Measurements from ENCODE around the gene CTNS.

The CTNS gene

DNA sequence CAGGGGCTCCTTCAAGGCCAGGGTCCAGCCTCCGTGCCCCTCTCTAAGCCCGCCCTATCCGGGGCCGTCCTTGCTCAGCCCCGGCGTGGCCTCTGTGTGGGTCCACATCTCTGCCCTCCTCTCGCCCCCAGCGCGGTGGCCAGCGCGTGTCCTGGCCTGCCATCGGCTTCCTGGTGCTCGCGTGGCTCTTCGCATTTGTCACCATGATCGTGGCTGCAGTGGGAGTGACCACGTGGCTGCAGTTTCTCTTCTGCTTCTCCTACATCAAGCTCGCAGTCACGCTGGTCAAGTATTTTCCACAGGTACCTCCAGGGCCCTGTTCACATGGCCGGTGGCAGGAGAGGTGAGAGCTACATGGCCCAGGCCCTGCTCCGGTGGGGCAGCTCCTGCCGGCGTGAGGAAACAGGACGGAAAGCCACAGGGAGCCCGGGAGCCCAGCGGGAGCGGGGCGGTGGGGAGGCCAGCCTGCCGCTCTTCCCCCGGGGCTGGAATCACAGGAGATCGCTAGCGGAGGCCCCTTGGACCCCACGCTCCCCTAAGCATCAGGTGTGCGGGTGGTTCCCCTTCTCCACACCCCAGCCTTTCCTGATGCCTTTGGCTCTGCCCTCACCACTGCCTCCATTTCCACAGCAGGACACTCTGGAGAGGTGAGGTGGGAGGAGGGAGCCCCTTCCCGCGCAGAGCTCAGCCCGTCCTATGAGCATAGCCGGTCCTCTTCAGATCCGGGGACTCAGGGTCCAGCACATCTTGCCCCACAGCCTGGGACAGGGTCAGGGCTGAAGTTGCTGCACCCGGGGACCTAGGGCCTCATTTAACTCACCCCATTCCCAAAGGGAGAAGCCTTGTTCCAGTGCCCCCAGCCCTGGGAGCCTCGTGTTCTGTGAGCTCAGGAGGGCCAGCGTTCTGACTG is 21.6 kb downstream of the CTNS start:
- Histone ChIP-seq H3K27ac (ENCODE audit: insufficient read depth in 1 of 2, low read depth in 1 of 2, low read length in 2 of 2, poor library complexity in 1 of 2, severe bottlenecking in 2 of 2) (no peak overlapping the region), H3K36me3 (ENCODE audit: control insufficient read depth in 4 of 4, insufficient read depth in 4 of 4, low read length in 3 of 4) (peaks cover 0 to 24% (median 9%) of the 10 kb centered on the region in 4 experiments), H3K4me1 (ENCODE audit: control extremely low read depth in 1 of 4, control insufficient read depth in 4 of 4, insufficient read depth in 4 of 4, low read length in 3 of 4) (no peaks in the 10 kb centered on the region), H3K4me3 (ENCODE audit: control insufficient read depth in 1 of 7, extremely low read depth in 1 of 7, insufficient read depth in 4 of 7, low read depth in 2 of 7, low read length in 6 of 7) (no peak overlapping the region), H3K27me3 (replicated peaks in 2 of 5; ENCODE audit: control insufficient read depth in 4 of 5, insufficient read depth in 5 of 5, low read length in 4 of 5) (no peaks in the 10 kb centered on the region), H3K9me3 (ENCODE audit: control extremely low read depth in 1 of 5, control insufficient read depth in 4 of 5, insufficient read depth in 2 of 5, low read depth in 1 of 5, low read length in 4 of 5) (no peaks in the 10 kb centered on the region)
- 95% methylated on average over 36 of the region's 42 CpGs for WGBS (ENCODE audit: insufficient coverage)
- CTCF ChIA-PET = interaction anchor here (0.7 to 1.3 kb wide), 3 partner anchors 8 to 10 kb away, joined by 3 to 7 read pairs (median 5); no protein-coding TSS in a partner anchor
- POLR2A ChIA-PET = interaction anchor here (1.1 kb wide), 1 partner anchor 11 kb away, joined by 3 read pairs; no protein-coding TSS in a partner anchor
- no peak for DNase-seq

DNA sequence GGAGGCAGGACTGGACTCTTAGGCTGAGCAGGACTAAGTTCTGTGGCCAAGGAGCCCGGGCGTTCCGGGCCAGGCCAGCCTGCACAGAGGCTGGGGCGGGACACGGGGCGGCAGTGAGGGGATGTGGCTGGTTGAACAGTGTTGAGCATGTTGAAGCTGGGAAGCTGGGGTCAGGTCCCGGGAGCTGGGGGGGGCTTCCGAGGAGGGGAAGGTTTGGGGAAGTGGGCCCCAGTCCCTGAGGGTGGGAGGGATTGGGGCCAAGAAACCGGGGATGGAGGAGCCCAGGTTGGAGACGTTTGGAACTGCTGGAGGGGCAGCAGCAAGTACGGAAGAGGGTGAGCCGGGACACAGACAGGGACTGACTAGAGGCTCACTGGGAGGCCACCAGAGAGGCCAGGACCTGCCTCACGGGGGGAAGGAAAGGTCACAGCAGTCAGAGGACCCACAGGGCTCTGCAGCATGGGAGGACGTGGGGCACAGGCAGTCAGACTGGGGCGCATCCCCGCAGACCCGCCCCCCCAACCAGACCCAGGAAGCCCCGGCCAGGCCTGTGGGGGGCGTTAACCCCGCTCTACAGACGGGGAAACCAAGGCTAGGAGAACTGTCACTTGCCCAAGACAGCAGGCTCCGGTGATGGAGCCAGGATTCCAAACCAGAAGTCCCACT is 22.4 kb downstream of the CTNS start:
- ChIA-PET POLR2A (interaction anchor here (1.1 kb wide), 1 partner anchor 10 kb away, joined by 3 read pairs; no protein-coding TSS in a partner anchor), CTCF (interaction anchor here (1.0 to 1.3 kb wide), 2 partner anchors 9 to 11 kb away, joined by 5 to 7 read pairs; no protein-coding TSS in a partner anchor)
- no peaks in the 10 kb centered on the region for H3K27me3 ChIP-seq (replicated peaks in 2 of 5; ENCODE audit: control insufficient read depth in 4 of 5, insufficient read depth in 5 of 5, low read length in 4 of 5)
- WGBS (ENCODE audit: insufficient coverage) = 94% methylated on average over 19 of the region's 22 CpGs
- DNase-seq = no peak
- peaks cover 0 to 24% (median 14%) of the 10 kb centered on the region in 4 experiments for H3K36me3 ChIP-seq (ENCODE audit: control insufficient read depth in 4 of 4, insufficient read depth in 4 of 4, low read length in 3 of 4)
- no peak overlapping the region for H3K27ac ChIP-seq (ENCODE audit: insufficient read depth in 1 of 2, low read depth in 1 of 2, low read length in 2 of 2, poor library complexity in 1 of 2, severe bottlenecking in 2 of 2)
- no peaks in the 10 kb centered on the region for H3K4me1 ChIP-seq (ENCODE audit: control extremely low read depth in 1 of 4, control insufficient read depth in 4 of 4, insufficient read depth in 4 of 4, low read length in 3 of 4)
- no peak overlapping the region for H3K4me3 ChIP-seq (ENCODE audit: control insufficient read depth in 1 of 7, extremely low read depth in 1 of 7, insufficient read depth in 4 of 7, low read depth in 2 of 7, low read length in 6 of 7)
- no peaks in the 10 kb centered on the region for H3K9me3 ChIP-seq (ENCODE audit: control extremely low read depth in 1 of 5, control insufficient read depth in 4 of 5, insufficient read depth in 2 of 5, low read depth in 1 of 5, low read length in 4 of 5)

GRCh38 chr17:3659541-3660111 is 23.1 kb downstream of the CTNS start:
- WGBS (ENCODE audit: insufficient coverage) = 97% methylated on average over 18 of the region's 22 CpGs
- Histone ChIP-seq H3K27ac (ENCODE audit: insufficient read depth in 1 of 2, low read depth in 1 of 2, low read length in 2 of 2, poor library complexity in 1 of 2, severe bottlenecking in 2 of 2) (no peak overlapping the region), H3K4me1 (ENCODE audit: control extremely low read depth in 1 of 4, control insufficient read depth in 4 of 4, insufficient read depth in 4 of 4, low read length in 3 of 4) (no peaks in the 10 kb centered on the region), H3K4me3 (ENCODE audit: control insufficient read depth in 1 of 7, extremely low read depth in 1 of 7, insufficient read depth in 4 of 7, low read depth in 2 of 7, low read length in 6 of 7) (no peak overlapping the region), H3K9me3 (ENCODE audit: control extremely low read depth in 1 of 5, control insufficient read depth in 4 of 5, insufficient read depth in 2 of 5, low read depth in 1 of 5, low read length in 4 of 5) (no peaks in the 10 kb centered on the region), H3K27me3 (replicated peaks in 2 of 5; ENCODE audit: control insufficient read depth in 4 of 5, insufficient read depth in 5 of 5, low read length in 4 of 5) (no peaks in the 10 kb centered on the region), H3K36me3 (ENCODE audit: control insufficient read depth in 4 of 4, insufficient read depth in 4 of 4, low read length in 3 of 4) (peaks cover 0 to 24% (median 16%) of the 10 kb centered on the region in 4 experiments)
- no peak for DNase-seq
- ChIA-PET POLR2A (no interaction called here), CTCF (no interaction called here)

GRCh38 chr17:3660311-3660891 is 23.8 kb downstream of the CTNS start:
- Histone ChIP-seq H3K36me3 (ENCODE audit: control insufficient read depth in 4 of 4, insufficient read depth in 4 of 4, low read length in 3 of 4) (peaks cover 0 to 24% (median 16%) of the 10 kb centered on the region in 4 experiments), H3K4me1 (ENCODE audit: control extremely low read depth in 1 of 4, control insufficient read depth in 4 of 4, insufficient read depth in 4 of 4, low read length in 3 of 4) (no peaks in the 10 kb centered on the region), H3K9me3 (ENCODE audit: control extremely low read depth in 1 of 5, control insufficient read depth in 4 of 5, insufficient read depth in 2 of 5, low read depth in 1 of 5, low read length in 4 of 5) (no peaks in the 10 kb centered on the region), H3K27me3 (replicated peaks in 2 of 5; ENCODE audit: control insufficient read depth in 4 of 5, insufficient read depth in 5 of 5, low read length in 4 of 5) (no peaks in the 10 kb centered on the region), H3K4me3 (ENCODE audit: control insufficient read depth in 1 of 7, extremely low read depth in 1 of 7, insufficient read depth in 4 of 7, low read depth in 2 of 7, low read length in 6 of 7) (no peak overlapping the region), H3K27ac (ENCODE audit: insufficient read depth in 1 of 2, low read depth in 1 of 2, low read length in 2 of 2, poor library complexity in 1 of 2, severe bottlenecking in 2 of 2) (no peak overlapping the region)
- WGBS (ENCODE audit: insufficient coverage) = 95% methylated on average over 23 of the region's 23 CpGs
- CTCF ChIA-PET = no interaction called here
- POLR2A ChIA-PET = no interaction called here
- no peak for DNase-seq

DNA sequence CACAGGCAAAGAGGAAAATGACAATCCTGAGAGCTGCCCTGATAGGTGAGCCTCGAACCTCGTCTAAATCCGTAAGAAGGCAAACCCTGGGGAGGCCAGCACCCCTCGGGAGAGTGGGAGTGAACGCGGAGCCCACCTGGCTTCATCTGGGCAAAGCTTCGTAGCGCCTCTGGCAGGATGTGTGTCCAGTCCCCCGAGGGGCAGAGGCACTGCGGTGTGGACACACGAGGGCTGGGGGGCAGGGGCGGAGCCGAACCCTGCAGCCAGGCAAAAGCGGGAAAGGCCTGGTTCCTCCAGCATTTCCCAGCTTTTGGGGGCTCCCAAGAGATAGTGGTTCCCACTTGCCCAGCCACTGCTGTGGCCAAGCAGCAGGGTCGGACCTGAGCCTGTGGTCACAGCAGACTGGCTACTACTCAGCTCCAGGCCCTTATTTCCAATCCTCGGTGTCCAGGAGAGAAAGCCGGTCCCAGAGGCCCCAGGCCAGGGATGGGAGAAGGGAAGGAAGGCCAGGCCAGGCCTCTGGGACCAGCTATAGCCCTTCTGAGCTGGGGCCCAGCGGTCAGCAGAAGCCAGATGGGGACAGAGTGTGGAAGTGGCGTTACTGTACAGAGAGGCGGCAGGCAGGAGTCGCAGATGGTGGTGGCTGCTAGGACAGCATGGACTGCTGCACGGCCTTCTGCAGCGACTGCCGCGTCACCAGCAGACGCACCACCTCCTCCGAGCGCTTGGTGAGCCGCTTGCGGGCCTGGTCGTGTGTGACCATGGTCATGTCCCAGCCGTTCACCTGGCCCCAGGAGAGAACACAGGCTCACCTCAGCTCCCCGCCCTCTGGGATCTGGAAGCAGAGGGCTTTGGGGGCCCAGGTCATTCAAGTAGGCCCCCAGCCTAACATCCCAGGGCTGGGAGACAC is 26.8 kb downstream of the CTNS start:
- DNase-seq = no peak
- H3K9me3 ChIP-seq (ENCODE audit: control extremely low read depth in 1 of 5, control insufficient read depth in 4 of 5, insufficient read depth in 2 of 5, low read depth in 1 of 5, low read length in 4 of 5) = no peaks in the 10 kb centered on the region
- H3K27me3 ChIP-seq (replicated peaks in 2 of 5; ENCODE audit: control insufficient read depth in 4 of 5, insufficient read depth in 5 of 5, low read length in 4 of 5) = no peaks in the 10 kb centered on the region
- peaks cover 0 to 24% (median 13%) of the 10 kb centered on the region in 4 experiments for H3K36me3 ChIP-seq (ENCODE audit: control insufficient read depth in 4 of 4, insufficient read depth in 4 of 4, low read length in 3 of 4)
- no peak overlapping the region for H3K4me3 ChIP-seq (ENCODE audit: control insufficient read depth in 1 of 7, extremely low read depth in 1 of 7, insufficient read depth in 4 of 7, low read depth in 2 of 7, low read length in 6 of 7)
- WGBS (ENCODE audit: insufficient coverage) = 93% methylated on average over 29 of the region's 33 CpGs
- H3K4me1 ChIP-seq (ENCODE audit: control extremely low read depth in 1 of 4, control insufficient read depth in 4 of 4, insufficient read depth in 4 of 4, low read length in 3 of 4) = peaks cover 0 to 11% (median 9%) of the 10 kb centered on the region in 4 experiments
- POLR2A ChIA-PET = no interaction called here
- CTCF ChIA-PET = interaction anchor here (0.9 kb wide), 1 partner anchor 162 kb away, joined by 3 read pairs; no protein-coding TSS in a partner anchor
- H3K27ac ChIP-seq (ENCODE audit: insufficient read depth in 1 of 2, low read depth in 1 of 2, low read length in 2 of 2, poor library complexity in 1 of 2, severe bottlenecking in 2 of 2) = no peak overlapping the region

- POLR2A ChIA-PET = no interaction called here
- Histone ChIP-seq H3K4me1 (ENCODE audit: control extremely low read depth in 1 of 4, control insufficient read depth in 4 of 4, insufficient read depth in 4 of 4, low read length in 3 of 4) (peaks cover 5 to 23% (median 18%) of the 10 kb centered on the region in 4 experiments), H3K27me3 (replicated peaks in 2 of 5; ENCODE audit: control insufficient read depth in 4 of 5, insufficient read depth in 5 of 5, low read length in 4 of 5) (no peaks in the 10 kb centered on the region), H3K36me3 (ENCODE audit: control insufficient read depth in 4 of 4, insufficient read depth in 4 of 4, low read length in 3 of 4) (peaks cover 0 to 14% (median 10%) of the 10 kb centered on the region in 4 experiments), H3K27ac (ENCODE audit: insufficient read depth in 1 of 2, low read depth in 1 of 2, low read length in 2 of 2, poor library complexity in 1 of 2, severe bottlenecking in 2 of 2) (no peak overlapping the region), H3K9me3 (ENCODE audit: control extremely low read depth in 1 of 5, control insufficient read depth in 4 of 5, insufficient read depth in 2 of 5, low read depth in 1 of 5, low read length in 4 of 5) (no peaks in the 10 kb centered on the region), H3K4me3 (ENCODE audit: control insufficient read depth in 1 of 7, extremely low read depth in 1 of 7, insufficient read depth in 4 of 7, low read depth in 2 of 7, low read length in 6 of 7) (no peak overlapping the region)
- CTCF ChIA-PET = no interaction called here
- WGBS (ENCODE audit: insufficient coverage) = 100% methylated on average over 5 of the region's 5 CpGs
- DNase-seq = no peak
Observed at GRCh38 chr17:3665834-3666233, 29.3 kb downstream of the CTNS start.
